NT2/D1 (cell line): ENCODE measurements around the gene METTL15.

Experiments used
- DNase-seq: peaks from one replicate; pipeline ENCODE4 v3.0.0-alpha.2; 2011; ENCODE audit warnings: low read depth, low spot score
- H3K27me3 ChIP-seq: 2 replicates; pipeline ENCODE4 v1.6.0; 2011; ENCODE audit warnings: mild to moderate bottlenecking; ENCODE audit not compliant: insufficient read length, insufficient read depth
- H3K36me3 ChIP-seq: 2 replicates; pipeline ENCODE4 v1.6.1; 2011; ENCODE audit warnings: mild to moderate bottlenecking, low read length, mixed read lengths; ENCODE audit not compliant: insufficient read depth, insufficient read length
- H3K4me1 ChIP-seq: 2 replicates; pipeline ENCODE4 v1.5.1; 2011; ENCODE audit not compliant: insufficient read depth, insufficient read length
- H3K4me3 ChIP-seq: 2 replicates; pipeline ENCODE4 v1.5.1; 2011; ENCODE audit warnings: low read depth; ENCODE audit not compliant: insufficient read length
- H3K9ac ChIP-seq: 2 replicates; pipeline ENCODE4 v1.6.0; 2011; ENCODE audit warnings: low read depth; ENCODE audit not compliant: insufficient read length
- H3K9me3 ChIP-seq: 2 replicates; pipeline ENCODE4 v1.5.1; 2011; ENCODE audit warnings: mild to moderate bottlenecking, low read length; ENCODE audit not compliant: insufficient read depth
- SUZ12 ChIP-seq: IDR thresholded peaks from 2 replicates; pipeline ENCODE4 v1.6.1; 2011; ENCODE audit not compliant: insufficient read length, insufficient read depth; ENCODE audit errors: extremely low read depth
- YY1 ChIP-seq: IDR thresholded peaks from 2 replicates; pipeline ENCODE4 v1.6.1; 2011; ENCODE audit not compliant: insufficient read length, insufficient read depth
- ZNF274 ChIP-seq: IDR thresholded peaks from 2 replicates; pipeline ENCODE4 v1.6.1; 2011; ENCODE audit warnings: mild to moderate bottlenecking, low read depth, low read length

METTL15 gene

GRCh38 chr11:28104984-28105383 is 3.2 kb upstream of the METTL15 start:
- no peaks in the 10 kb centered on the region for H3K9me3 ChIP-seq
- H3K36me3 ChIP-seq: no peaks in the 10 kb centered on the region
- H3K4me1 ChIP-seq: no peaks in the 10 kb centered on the region
- TF ChIP-seq SUZ12 (no peak), ZNF274 (no peak), YY1 (no peak)
- no peak overlapping the region for H3K4me3 ChIP-seq
- no peak overlapping the region for H3K9ac ChIP-seq
- no peaks in the 10 kb centered on the region for H3K27me3 ChIP-seq
- DNase-seq: no peak

GRCh38 chr11:28105869-28106268 is 2.3 kb upstream of the METTL15 start:
- DNase-seq: no peak
- Histone ChIP-seq H3K36me3 (no peaks in the 10 kb centered on the region), H3K9me3 (no peaks in the 10 kb centered on the region), H3K27me3 (no peaks in the 10 kb centered on the region), H3K4me3 (no peak overlapping the region), H3K4me1 (no peaks in the 10 kb centered on the region), H3K9ac (no peak overlapping the region)
- TF ChIP-seq ZNF274 (no peak), SUZ12 (no peak), YY1 (no peak)

- Histone ChIP-seq H3K9me3 (no peaks in the 10 kb centered on the region), H3K9ac (no peak overlapping the region), H3K36me3 (no peaks in the 10 kb centered on the region), H3K4me1 (no peaks in the 10 kb centered on the region), H3K27me3 (no peaks in the 10 kb centered on the region), H3K4me3 (peak overlapping the region; percentile 67)
- DNase-seq: no peak
- TF ChIP-seq YY1 (no peak), SUZ12 (no peak), ZNF274 (no peak)
Observed at GRCh38 chr11:28106353-28107043, 1.7 kb upstream of the METTL15 start.

- Histone ChIP-seq H3K27me3 (no peaks in the 10 kb centered on the region), H3K4me3 (peak overlapping the region; percentile 67), H3K9ac (peak overlapping the region; percentile 79), H3K4me1 (no peaks in the 10 kb centered on the region), H3K9me3 (no peaks in the 10 kb centered on the region), H3K36me3 (peaks cover 2% of the 10 kb centered on the region)
- DNase-seq: no peak
- TF ChIP-seq SUZ12 (no peak), YY1 (no peak), ZNF274 (no peak)
Observed at GRCh38 chr11:28107191-28107749, 918 bp upstream of the METTL15 start.

GRCh38 chr11:28108958-28109357 is 770 bp downstream of the METTL15 start:
- no peak for TF ChIP-seq ZNF274
- TF ChIP-seq YY1: no peak
- no peak for TF ChIP-seq SUZ12

GRCh38 chr11:28110108-28110820 is 2.1 kb downstream of the METTL15 start:
- H3K4me1 ChIP-seq: no peaks in the 10 kb centered on the region
- H3K36me3 ChIP-seq: peaks cover 15% of the 10 kb centered on the region
- H3K9ac ChIP-seq: peak overlapping the region; percentile 89
- H3K9me3 ChIP-seq: no peaks in the 10 kb centered on the region
- TF ChIP-seq ZNF274: no peak
- no peak for TF ChIP-seq YY1
- no peak for TF ChIP-seq SUZ12
- H3K4me3 ChIP-seq: peak overlapping the region; percentile 76
- no peaks in the 10 kb centered on the region for H3K27me3 ChIP-seq
- DNase-seq: peak; percentile 32

More at GRCh38 chr11:28108958-28109357, 770 bp downstream of the METTL15 start:
- Histone ChIP-seq H3K9me3 (no peaks in the 10 kb centered on the region), H3K4me3 (no peak overlapping the region), H3K4me1 (no peaks in the 10 kb centered on the region), H3K9ac (peak overlapping the region; percentile 21), H3K36me3 (peaks cover 10% of the 10 kb centered on the region), H3K27me3 (no peaks in the 10 kb centered on the region)
- no peak for DNase-seq

- Histone ChIP-seq H3K36me3 (peaks cover 20% of the 10 kb centered on the region), H3K27me3 (no peaks in the 10 kb centered on the region), H3K4me3 (peak overlapping the region; percentile 76), H3K9me3 (no peaks in the 10 kb centered on the region), H3K4me1 (no peaks in the 10 kb centered on the region), H3K9ac (peak overlapping the region; percentile 89)
- no peak for DNase-seq
- TF ChIP-seq YY1 (no peak), SUZ12 (no peak)
Observed at GRCh38 chr11:28110821-28111200, 2.6 kb downstream of the METTL15 start.
